Breast epithelium (tissue), 4 donors: Measurements from ENCODE around the gene PAXX. TPM values are rescaled to one million over a fixed set of nuclear protein-coding genes. Genes with fewer than 3 reads are reported as not detected.

Experiments used
- DNase-seq, 2 donors: peaks; one replicate each; pipeline ENCODE4 v3.0.0-alpha.2; 2019; ENCODE audit warnings: low spot score in 2 of 2
- H3K27ac ChIP-seq, 2 donors: fragments of 200-600 bp; sonication (generic) in 1 of 2; one replicate each; pipeline ENCODE4 v1.5.1; 2016 to 2019; ENCODE audit warnings: mild to moderate bottlenecking in 1 of 2
- H3K27me3 ChIP-seq, 2 donors: fragments of 200-600 bp; sonication (generic) in 1 of 2; one replicate each; pipeline versions ENCODE4 v1.5.1 to v1.6.0; 2017 to 2019; ENCODE audit warnings: control low read depth in 1 of 2, mild to moderate bottlenecking in 1 of 2
- H3K36me3 ChIP-seq: fragments of 200-600 bp; one replicate; pipeline ENCODE4 v1.5.1; 2019
- H3K4me1 ChIP-seq, 2 donors: fragments of 200-600 bp; sonication (generic); one replicate each; pipeline ENCODE4 v1.5.1; 2016 to 2019; ENCODE audit warnings: control low read depth in 1 of 2
- H3K4me3 ChIP-seq, 3 donors: fragments of 200-600 bp; sonication (generic); 1 replicate in 2 of 3; 2 replicates in 1 of 3; pipeline ENCODE4 v1.5.1; 2016 to 2019; ENCODE audit warnings: mild to moderate bottlenecking in 3 of 3, moderate library complexity in 2 of 3
- H3K9me3 ChIP-seq, 2 donors: fragments of 200-600 bp; sonication (generic) in 1 of 2; one replicate each; pipeline ENCODE4 v1.5.1; 2016 to 2019; ENCODE audit warnings: control low read depth in 1 of 2
- CTCF ChIP-seq, 3 donors: fragments of 450-650 bp; IDR thresholded peaks; one replicate each; pipeline ENCODE4 v1.5.1; 2016 to 2017; ENCODE audit warnings: antibody characterized with exemption in 3 of 3, mild to moderate bottlenecking in 3 of 3, moderate library complexity in 3 of 3
- POLR2A ChIP-seq: fragments of 450-650 bp; IDR thresholded peaks from one replicate; pipeline ENCODE4 v1.6.1; 2016; ENCODE audit warnings: antibody characterized with exemption, mild to moderate bottlenecking, moderate library complexity
- POLR2AphosphoS5 ChIP-seq, 3 donors: sonication (generic); formaldehyde crosslinking; IDR thresholded peaks; one replicate each; pipeline ENCODE4 v1.6.1; 2017; ENCODE audit warnings: antibody characterized with exemption in 3 of 3
- intact Hi-C: fragments of 100-400 bp; cut with DNase I; formaldehyde crosslinking; loops from one replicate; pipeline ENCODE4 v1.15.1; 2023; ENCODE audit warnings: low total_unique reads
- total RNA-seq, 3 donors: library from RNA; depleted of rRNA; stranded (reverse); fragments of >200 nt; gene quantifications; one replicate each; pipeline ENCODE4 v1.1.0, GENCODE V29; 2016

Gene PAXX
- total RNA-seq, 3 donors from 2014 or later: 24.6 to 66.2 (median 49.2) TPM

GRCh38 chr9:137035507-137035834, 43.2 kb downstream of the PAXX start:
- intact Hi-C loops: no loop called here
- Histone ChIP-seq H3K27me3 (no peaks in the 10 kb centered on the region), H3K36me3 (no peaks in the 10 kb centered on the region), H3K9me3 (no peaks in the 10 kb centered on the region), H3K4me1 (peaks cover 7 to 9% of the 10 kb centered on the region in 2 donors), H3K27ac (no peak overlapping the region), H3K4me3 (peak overlapping the region in 1 of 3 donors; percentile 19)
- TF ChIP-seq POLR2AphosphoS5 (IDR thresholded peaks at IDR 0.05) (no peak), CTCF (IDR thresholded peaks at IDR 0.05) (peak in 1 of 3 donors; percentile 5)
- no peak for DNase-seq

GRCh38 chr9:137035937-137036336, 43.7 kb downstream of the PAXX start:
- DNase-seq: no peak
- H3K27me3 ChIP-seq: no peaks in the 10 kb centered on the region
- peaks cover 7 to 9% of the 10 kb centered on the region in 2 donors for H3K4me1 ChIP-seq
- no peak for TF ChIP-seq POLR2AphosphoS5 (IDR thresholded peaks at IDR 0.05)
- no peak for TF ChIP-seq POLR2A
- no peak for TF ChIP-seq CTCF (IDR thresholded peaks at IDR 0.05)
- no peak overlapping the region for H3K27ac ChIP-seq
- no peaks in the 10 kb centered on the region for H3K36me3 ChIP-seq
- H3K4me3 ChIP-seq: no peak overlapping the region
- H3K9me3 ChIP-seq: no peaks in the 10 kb centered on the region
- intact Hi-C loops: no loop called here

GRCh38 chr9:137037035-137037434, 44.8 kb downstream of the PAXX start:
- no peak for DNase-seq
- no peak overlapping the region for H3K4me3 ChIP-seq
- H3K36me3 ChIP-seq: no peaks in the 10 kb centered on the region
- TF ChIP-seq POLR2A (no peak), POLR2AphosphoS5 (IDR thresholded peaks at IDR 0.05) (no peak), CTCF (IDR thresholded peaks at IDR 0.05) (no peak)
- H3K9me3 ChIP-seq: no peaks in the 10 kb centered on the region
- intact Hi-C loops: no loop called here
- H3K27me3 ChIP-seq: no peaks in the 10 kb centered on the region
- H3K4me1 ChIP-seq: peaks cover 7 to 9% of the 10 kb centered on the region in 2 donors
- H3K27ac ChIP-seq: no peak overlapping the region

GRCh38 chr9:137037483-137037882, 45.3 kb downstream of the PAXX start:
- H3K27ac ChIP-seq: no peak overlapping the region
- no peaks in the 10 kb centered on the region for H3K27me3 ChIP-seq
- no peak for TF ChIP-seq POLR2AphosphoS5 (IDR thresholded peaks at IDR 0.05)
- no peak for TF ChIP-seq POLR2A
- no peak for TF ChIP-seq CTCF (IDR thresholded peaks at IDR 0.05)
- H3K4me3 ChIP-seq: no peak overlapping the region
- intact Hi-C loops: no loop called here
- H3K9me3 ChIP-seq: no peaks in the 10 kb centered on the region
- no peak for DNase-seq
- H3K4me1 ChIP-seq: peaks cover 7 to 9% of the 10 kb centered on the region in 2 donors
- H3K36me3 ChIP-seq: no peaks in the 10 kb centered on the region

GRCh38 chr9:137038916-137039315, 46.7 kb downstream of the PAXX start:
- Histone ChIP-seq H3K9me3 (no peaks in the 10 kb centered on the region), H3K27ac (no peak overlapping the region), H3K4me3 (no peak overlapping the region), H3K4me1 (peaks cover 7 to 9% of the 10 kb centered on the region in 2 donors), H3K27me3 (no peaks in the 10 kb centered on the region), H3K36me3 (no peaks in the 10 kb centered on the region)
- intact Hi-C loops: no loop called here
- no peak for TF ChIP-seq POLR2A
- TF ChIP-seq POLR2AphosphoS5 (IDR thresholded peaks at IDR 0.05): no peak
- no peak for DNase-seq
